CD14-positive monocyte (primary cell): ENCODE measurements around the gene MSX1. TPM values are rescaled to one million over a fixed set of nuclear protein-coding genes. Genes with fewer than 3 reads are reported as not detected.
A peak's percentile ranks its signal among the peaks of the same experiment; 100 is the strongest.

Experiments used
- DNase-seq, 3 donors: peaks; one replicate each; pipeline ENCODE4 v3.0.0-alpha.2; 2011 to 2022
- H2AFZ ChIP-seq: 2 replicates; pipeline ENCODE4 v1.6.0; 2012; ENCODE audit warnings: mild to moderate bottlenecking, low read depth, low read length, inconsistent platforms; ENCODE audit not compliant: insufficient read depth, poor library complexity, severe bottlenecking
- H3K27ac ChIP-seq, 2 donors: 1 replicate in 1 of 2; 2 replicates in 1 of 2; pipeline ENCODE4 v1.5.1; 2012 to 2013; ENCODE audit warnings: low read length in 2 of 2, control low read depth in 1 of 2, inconsistent platforms in 1 of 2, low read depth in 1 of 2, mild to moderate bottlenecking in 1 of 2
- H3K27me3 ChIP-seq, 2 donors: one replicate each; pipeline versions ENCODE4 v1.6.0 to v1.6.1; 2011 to 2013; ENCODE audit warnings: low read length in 2 of 2; ENCODE audit not compliant: control insufficient read depth in 2 of 2, insufficient read depth in 2 of 2
- H3K36me3 ChIP-seq, 2 donors: replicated peaks in 1 of 2; 1 replicate in 1 of 2; 2 replicates in 1 of 2; pipeline versions ENCODE4 v1.5.1 to v1.6.1; 2012 to 2013; ENCODE audit warnings: low read length in 2 of 2, control low read depth in 1 of 2, inconsistent platforms in 1 of 2, mild to moderate bottlenecking in 1 of 2; ENCODE audit not compliant: insufficient read depth in 2 of 2, control insufficient read depth in 1 of 2
- H3K4me1 ChIP-seq, 2 donors: 1 replicate in 1 of 2; 2 replicates in 1 of 2; pipeline versions ENCODE4 v1.5.1 to v1.6.1; 2012 to 2013; ENCODE audit warnings: low read length in 2 of 2, control low read depth in 1 of 2, inconsistent platforms in 1 of 2, mild to moderate bottlenecking in 1 of 2, moderate library complexity in 1 of 2; ENCODE audit not compliant: insufficient read depth in 2 of 2, control insufficient read depth in 1 of 2
- H3K4me2 ChIP-seq: replicated peaks from 2 replicates; pipeline ENCODE3; 2012; ENCODE audit warnings: low read length, moderate library complexity, mild to moderate bottlenecking; ENCODE audit not compliant: poor library complexity, severe bottlenecking; ENCODE audit errors: extremely low read depth
- H3K4me3 ChIP-seq, 3 experiments: fragments of 200-600 bp in 1 of 3; sonication (generic) in 1 of 3; replicated peaks in 1 of 3; 1 replicate in 2 of 3; 2 replicates in 1 of 3; pipeline ENCODE4 v1.5.1; 2011 to 2013; ENCODE audit warnings: low read length in 3 of 3, mild to moderate bottlenecking in 3 of 3, control low read depth in 2 of 3, low read depth in 2 of 3, inconsistent platforms in 1 of 3, moderate library complexity in 1 of 3
- H3K79me2 ChIP-seq: 2 replicates; pipeline ENCODE4 v1.6.0; 2012; ENCODE audit warnings: mild to moderate bottlenecking, control low read depth, inconsistent platforms, low read length, moderate library complexity; ENCODE audit not compliant: insufficient read depth
- H3K9ac ChIP-seq: 2 replicates; pipeline ENCODE4 v1.6.0; 2017; ENCODE audit warnings: low read length, mild to moderate bottlenecking; ENCODE audit not compliant: insufficient read depth, poor library complexity, severe bottlenecking
- H3K9me3 ChIP-seq, 2 donors: replicated peaks in 1 of 2; 1 replicate in 1 of 2; 2 replicates in 1 of 2; pipeline versions ENCODE4 v1.5.1 to v1.6.1; 2012 to 2013; ENCODE audit warnings: low read length in 2 of 2, control low read depth in 1 of 2; ENCODE audit not compliant: control insufficient read depth in 1 of 2, insufficient read depth in 1 of 2
- H4K20me1 ChIP-seq: 2 replicates; pipeline ENCODE4 v1.6.0; 2012; ENCODE audit warnings: mild to moderate bottlenecking, low read length, control low read depth, moderate library complexity; ENCODE audit not compliant: insufficient read depth
- H3K27ac Mint-ChIP-seq, 7 donors: one replicate each; pipeline ENCODE4 v1.8.0; 2020; ENCODE audit warnings: mild to moderate bottlenecking in 7 of 7, mixed read lengths in 7 of 7, moderate library complexity in 6 of 7, inconsistent platforms in 2 of 7
- H3K27me3 Mint-ChIP-seq, 3 donors: one replicate each; pipeline ENCODE4 v1.8.0; 2021 to 2022; ENCODE audit warnings: low read depth in 3 of 3, mild to moderate bottlenecking in 3 of 3, mixed read lengths in 3 of 3, moderate library complexity in 3 of 3, inconsistent platforms in 1 of 3
- H3K36me3 Mint-ChIP-seq, 2 donors: one replicate each; pipeline ENCODE4 v1.8.0; 2020; ENCODE audit warnings: mixed read lengths in 2 of 2, inconsistent platforms in 1 of 2, mild to moderate bottlenecking in 1 of 2
- H3K4me1 Mint-ChIP-seq: one replicate; pipeline ENCODE4 v1.8.0; 2020; ENCODE audit warnings: mild to moderate bottlenecking, mixed read lengths
- H3K4me3 Mint-ChIP-seq, 2 donors: one replicate each; pipeline ENCODE4 v1.8.0; 2020; ENCODE audit warnings: mild to moderate bottlenecking in 2 of 2, mixed read lengths in 2 of 2, moderate library complexity in 1 of 2
- H3K9me3 Mint-ChIP-seq, 7 donors: one replicate each; pipeline ENCODE4 v1.8.0; 2020 to 2022; ENCODE audit warnings: mixed read lengths in 7 of 7, mild to moderate bottlenecking in 6 of 7, moderate library complexity in 6 of 7, inconsistent platforms in 2 of 7
- WGBS: methylation state at CpG from one replicate; pipeline ENCODE4 v1.1.5; 2013; ENCODE audit warnings: missing lambda C conversion rate; ENCODE audit not compliant: insufficient coverage; 5-methylcytosine and 5-hydroxymethylcytosine counted together
- intact Hi-C, 2 donors: fragments of 100-400 bp; cut with micrococcal nuclease; formaldehyde crosslinking; loops; one replicate each; pipeline versions ENCODE4 v1.15.0 to v1.15.1; 2023
- polyA plus RNA-seq, 3 donors: library from polyadenylated mRNA; depleted of rRNA in 1 of 3; unstranded in 2 of 3; stranded (reverse) in 1 of 3; fragments of 300-500 nt in 2 of 3; fragments of >200 nt in 1 of 3; fragmentation: Illumina TruSeq in 2 of 3; gene quantifications; 1 replicate in 2 of 3; 2 replicates in 1 of 3; pipeline ENCODE4 v1.2.3, GENCODE V29; 2012 to 2021
- TF ChIP-seq, protein P1 (sequence below): fragments of 200-600 bp; IDR thresholded peaks from one replicate; pipeline ENCODE4 v1.8.0; 2022; ENCODE audit warnings: antibody characterized with exemption, mild to moderate bottlenecking

MSX1 gene
- polyA plus RNA-seq, 3 donors = not detected

GRCh38 chr4:4873203-4873602 lies 13.7 kb downstream of the MSX1 start:
- H3K4me3 ChIP-seq = no peak overlapping the region
- no peak overlapping the region for H3K27ac ChIP-seq
- peaks cover 53 to 76% of the 10 kb centered on the region in 2 donors for H3K27me3 ChIP-seq
- H3K36me3 Mint-ChIP-seq = no peaks in the 10 kb centered on the region
- H3K9me3 Mint-ChIP-seq = peaks cover 0 to 13% (median 5%) of the 10 kb centered on the region in 7 donors
- H3K4me3 Mint-ChIP-seq = peak overlapping the region in 1 of 2 donors; percentile 52
- no peak for DNase-seq
- H2AFZ ChIP-seq = no peak overlapping the region
- H3K27ac Mint-ChIP-seq = no peak overlapping the region
- H3K79me2 ChIP-seq = no peaks in the 10 kb centered on the region
- no peaks in the 10 kb centered on the region for H3K4me1 ChIP-seq
- no peak overlapping the region for H3K9ac ChIP-seq
- TF ChIP-seq, protein P1, sequence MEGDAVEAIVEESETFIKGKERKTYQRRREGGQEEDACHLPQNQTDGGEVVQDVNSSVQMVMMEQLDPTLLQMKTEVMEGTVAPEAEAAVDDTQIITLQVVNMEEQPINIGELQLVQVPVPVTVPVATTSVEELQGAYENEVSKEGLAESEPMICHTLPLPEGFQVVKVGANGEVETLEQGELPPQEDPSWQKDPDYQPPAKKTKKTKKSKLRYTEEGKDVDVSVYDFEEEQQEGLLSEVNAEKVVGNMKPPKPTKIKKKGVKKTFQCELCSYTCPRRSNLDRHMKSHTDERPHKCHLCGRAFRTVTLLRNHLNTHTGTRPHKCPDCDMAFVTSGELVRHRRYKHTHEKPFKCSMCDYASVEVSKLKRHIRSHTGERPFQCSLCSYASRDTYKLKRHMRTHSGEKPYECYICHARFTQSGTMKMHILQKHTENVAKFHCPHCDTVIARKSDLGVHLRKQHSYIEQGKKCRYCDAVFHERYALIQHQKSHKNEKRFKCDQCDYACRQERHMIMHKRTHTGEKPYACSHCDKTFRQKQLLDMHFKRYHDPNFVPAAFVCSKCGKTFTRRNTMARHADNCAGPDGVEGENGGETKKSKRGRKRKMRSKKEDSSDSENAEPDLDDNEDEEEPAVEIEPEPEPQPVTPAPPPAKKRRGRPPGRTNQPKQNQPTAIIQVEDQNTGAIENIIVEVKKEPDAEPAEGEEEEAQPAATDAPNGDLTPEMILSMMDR = no peak
- no peaks in the 10 kb centered on the region for H3K4me1 Mint-ChIP-seq
- WGBS = 18% methylated on average over 11 of the region's 11 CpGs
- peaks cover 0 to 39% of the 10 kb centered on the region in 2 donors for H3K9me3 ChIP-seq
- no peaks in the 10 kb centered on the region for H3K36me3 ChIP-seq
- no peaks in the 10 kb centered on the region for H4K20me1 ChIP-seq
- peaks cover 72 to 86% (median 82%) of the 10 kb centered on the region in 3 donors for H3K27me3 Mint-ChIP-seq
- intact Hi-C loops = loop anchor here in 1 of 2 donors (10.0 kb wide), 1 partner anchor 388 kb away; no protein-coding TSS in a partner anchor
- H3K4me2 ChIP-seq = no peak overlapping the region

DNA sequence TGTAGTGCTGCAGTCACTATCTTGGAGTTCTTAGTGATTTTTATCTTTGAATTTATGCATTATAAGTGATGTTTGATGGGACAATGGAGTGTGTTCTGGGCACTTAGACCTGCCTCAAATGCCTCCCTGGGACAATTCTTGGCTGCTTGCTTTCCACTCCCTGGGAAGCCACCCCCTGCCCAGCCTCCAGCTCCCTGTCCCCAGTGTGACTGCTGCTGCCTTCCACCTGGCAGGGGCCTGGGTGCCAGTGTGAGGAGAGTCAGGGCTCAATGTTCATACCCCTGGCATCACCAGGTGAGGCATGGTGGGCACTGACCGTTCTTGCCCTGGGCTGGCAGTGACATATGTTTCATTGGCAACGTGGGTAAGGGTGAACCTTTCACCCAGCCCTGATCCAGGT lies 14.8 kb downstream of the MSX1 start:
- no peak overlapping the region for H3K27ac Mint-ChIP-seq
- no peaks in the 10 kb centered on the region for H3K4me1 Mint-ChIP-seq
- 82% methylated on average over 2 of the region's 2 CpGs for WGBS
- Histone ChIP-seq H3K4me3 (no peak overlapping the region), H3K27ac (no peak overlapping the region), H3K27me3 (peaks cover 47 to 66% of the 10 kb centered on the region in 2 donors), H4K20me1 (no peaks in the 10 kb centered on the region), H3K9ac (no peak overlapping the region), H2AFZ (no peak overlapping the region), H3K9me3 (peaks cover 0 to 30% of the 10 kb centered on the region in 2 donors), H3K79me2 (no peaks in the 10 kb centered on the region), H3K4me2 (no peak overlapping the region), H3K36me3 (no peaks in the 10 kb centered on the region), H3K4me1 (no peaks in the 10 kb centered on the region)
- intact Hi-C loops = loop anchor here in 1 of 2 donors (10.0 kb wide), 1 partner anchor 389 kb away; no protein-coding TSS in a partner anchor
- peaks cover 0 to 13% (median 5%) of the 10 kb centered on the region in 7 donors for H3K9me3 Mint-ChIP-seq
- H3K27me3 Mint-ChIP-seq = peaks cover 62 to 77% (median 77%) of the 10 kb centered on the region in 3 donors
- peak overlapping the region in 1 of 2 donors; percentile 52 for H3K4me3 Mint-ChIP-seq
- DNase-seq = no peak
- no peaks in the 10 kb centered on the region for H3K36me3 Mint-ChIP-seq
- TF ChIP-seq, protein P1 = no peak
